ENCODE measurements around the gene OR56A1. TPM values are rescaled to one million over a fixed set of nuclear protein-coding genes. Genes with fewer than 3 reads are reported as not detected.

Gene OR56A1
- total RNA-seq, 2 donors from 2014 or later, result not detected

GRCh38 chr11:6006395-6006794, 24.2 kb downstream of the OR56A1 start:
- H3K4me1 ChIP-seq, result no peaks in the 10 kb centered on the region

GRCh38 chr11:6002202-6002699, 28.3 kb downstream of the OR56A1 start:
- Histone ChIP-seq H3K4me3 (no peak overlapping the region), H3K9ac (ENCODE audit: low read depth in 2 of 2, low read length in 2 of 2) (no peak overlapping the region), H3K4me1 (no peaks in the 10 kb centered on the region), H3K27ac (no peak overlapping the region), H3K27me3 (no peaks in the 10 kb centered on the region), H3K36me3 (no peaks in the 10 kb centered on the region), H3K9me3 (no peaks in the 10 kb centered on the region)
- TF ChIP-seq CTCF (IDR thresholded peaks at IDR 0.05), result no peak
- intact Hi-C loops (cut with DNase I), result no loop called here
- no peak for DNase-seq

More at GRCh38 chr11:6006395-6006794, 24.2 kb downstream of the OR56A1 start:
- no peaks in the 10 kb centered on the region for H3K27me3 ChIP-seq
- no peak for DNase-seq
- H3K9ac ChIP-seq (ENCODE audit: low read depth in 2 of 2, low read length in 2 of 2), result no peak overlapping the region
- intact Hi-C loops (cut with DNase I), result no loop called here
- no peak overlapping the region for H3K4me3 ChIP-seq
- no peak for TF ChIP-seq CTCF (IDR thresholded peaks at IDR 0.05)
- H3K9me3 ChIP-seq, result no peaks in the 10 kb centered on the region
- no peaks in the 10 kb centered on the region for H3K36me3 ChIP-seq
- no peak overlapping the region for H3K27ac ChIP-seq

- no peak overlapping the region for H3K9ac ChIP-seq (ENCODE audit: low read depth in 2 of 2, low read length in 2 of 2)
- H3K4me3 ChIP-seq, result no peak overlapping the region
- H3K27ac ChIP-seq, result no peak overlapping the region
- H3K4me1 ChIP-seq, result no peaks in the 10 kb centered on the region
- no peaks in the 10 kb centered on the region for H3K9me3 ChIP-seq
- no peaks in the 10 kb centered on the region for H3K36me3 ChIP-seq
- no peak for DNase-seq
- TF ChIP-seq CTCF (IDR thresholded peaks at IDR 0.05), result no peak
- no peaks in the 10 kb centered on the region for H3K27me3 ChIP-seq
- intact Hi-C loops (cut with DNase I), result no loop called here
Measured at GRCh38 chr11:5994791-5995190, 35.8 kb downstream of the OR56A1 start.

GRCh38 chr11:5992604-5993251, 37.8 kb downstream of the OR56A1 start:
- Histone ChIP-seq H3K9ac (ENCODE audit: low read depth in 2 of 2, low read length in 2 of 2) (no peak overlapping the region), H3K36me3 (no peaks in the 10 kb centered on the region), H3K9me3 (no peaks in the 10 kb centered on the region), H3K4me1 (no peaks in the 10 kb centered on the region), H3K4me3 (no peak overlapping the region), H3K27ac (no peak overlapping the region), H3K27me3 (no peaks in the 10 kb centered on the region)
- no peak for DNase-seq
- peak; percentile 39 for TF ChIP-seq CTCF (IDR thresholded peaks at IDR 0.05)
- intact Hi-C loops (cut with DNase I), result no loop called here

- H3K9me3 ChIP-seq, result no peaks in the 10 kb centered on the region
- TF ChIP-seq CTCF (IDR thresholded peaks at IDR 0.05), result no peak
- intact Hi-C loops (cut with DNase I), result no loop called here
Measured at GRCh38 chr11:5992150-5992549, 38.4 kb downstream of the OR56A1 start.

More at GRCh38 chr11:5992150-5992549, 38.4 kb downstream of the OR56A1 start:
- no peak for DNase-seq
- Histone ChIP-seq H3K36me3 (no peaks in the 10 kb centered on the region), H3K9ac (ENCODE audit: low read depth in 2 of 2, low read length in 2 of 2) (no peak overlapping the region), H3K4me1 (no peaks in the 10 kb centered on the region), H3K27ac (no peak overlapping the region), H3K27me3 (no peaks in the 10 kb centered on the region), H3K4me3 (no peak overlapping the region)
